ENCODE data around the gene SNX20. TPM values are rescaled to one million over a fixed set of nuclear protein-coding genes. Genes with fewer than 3 reads are reported as not detected.
A peak's percentile ranks its signal among the peaks of the same experiment; 100 is the strongest.

SNX20 gene
- total RNA-seq, 1 donor from 2014 or later = 2.2 TPM

DNA sequence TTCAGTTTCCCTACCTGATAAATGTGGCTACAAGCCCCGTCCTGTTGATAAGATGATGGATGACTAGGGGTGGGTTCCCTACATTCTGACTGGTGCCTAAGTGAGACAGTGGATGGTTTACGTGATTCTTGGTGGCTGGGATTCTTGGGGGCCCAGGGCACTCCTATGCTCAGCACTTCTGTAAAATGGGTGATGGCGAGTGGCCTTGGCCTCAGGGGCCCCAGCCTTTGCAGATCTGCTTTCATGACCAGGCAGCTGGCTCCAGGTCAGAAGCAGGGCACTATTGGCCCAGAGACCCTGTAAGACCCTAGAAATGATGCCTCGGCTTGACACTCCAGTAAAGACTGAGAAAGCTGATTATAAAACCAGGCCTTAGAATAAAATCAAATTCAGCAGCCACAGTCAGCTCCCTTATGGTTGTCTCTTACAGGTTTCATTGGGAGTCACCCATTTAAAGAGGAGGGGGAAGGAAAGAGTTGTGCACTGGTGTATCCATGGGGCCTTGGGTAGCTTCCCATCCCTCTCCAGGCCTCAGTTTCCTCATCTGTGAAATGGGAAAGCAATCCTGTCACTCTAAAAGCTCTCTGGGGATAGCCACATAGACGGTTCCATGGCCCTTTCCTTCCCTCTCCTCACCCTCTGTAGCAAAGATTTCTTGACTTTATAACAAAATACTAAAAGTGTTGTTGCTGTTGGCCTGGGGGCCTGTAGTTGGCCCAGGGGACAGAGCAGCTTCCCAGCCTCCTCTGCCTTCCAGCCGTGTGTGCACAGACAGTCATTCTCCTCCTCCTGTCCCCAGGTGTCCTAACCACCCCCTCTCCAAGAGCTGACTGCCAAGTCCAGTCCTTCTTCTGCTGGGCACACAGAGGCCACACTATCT is 1.2 kb downstream of the SNX20 start:
- TF ChIP-seq, protein P1, sequence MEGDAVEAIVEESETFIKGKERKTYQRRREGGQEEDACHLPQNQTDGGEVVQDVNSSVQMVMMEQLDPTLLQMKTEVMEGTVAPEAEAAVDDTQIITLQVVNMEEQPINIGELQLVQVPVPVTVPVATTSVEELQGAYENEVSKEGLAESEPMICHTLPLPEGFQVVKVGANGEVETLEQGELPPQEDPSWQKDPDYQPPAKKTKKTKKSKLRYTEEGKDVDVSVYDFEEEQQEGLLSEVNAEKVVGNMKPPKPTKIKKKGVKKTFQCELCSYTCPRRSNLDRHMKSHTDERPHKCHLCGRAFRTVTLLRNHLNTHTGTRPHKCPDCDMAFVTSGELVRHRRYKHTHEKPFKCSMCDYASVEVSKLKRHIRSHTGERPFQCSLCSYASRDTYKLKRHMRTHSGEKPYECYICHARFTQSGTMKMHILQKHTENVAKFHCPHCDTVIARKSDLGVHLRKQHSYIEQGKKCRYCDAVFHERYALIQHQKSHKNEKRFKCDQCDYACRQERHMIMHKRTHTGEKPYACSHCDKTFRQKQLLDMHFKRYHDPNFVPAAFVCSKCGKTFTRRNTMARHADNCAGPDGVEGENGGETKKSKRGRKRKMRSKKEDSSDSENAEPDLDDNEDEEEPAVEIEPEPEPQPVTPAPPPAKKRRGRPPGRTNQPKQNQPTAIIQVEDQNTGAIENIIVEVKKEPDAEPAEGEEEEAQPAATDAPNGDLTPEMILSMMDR (IDR thresholded peaks at IDR 0.05) = no peak
- no peak for TF ChIP-seq POLR2AphosphoS5 (IDR thresholded peaks at IDR 0.05; ENCODE audit: insufficient read depth in 1 of 2, low read depth in 1 of 2)
- TF ChIP-seq POLR2A (IDR thresholded peaks at IDR 0.05) = no peak
- DNase-seq (ENCODE audit: extremely low spot score in 2 of 2) = no peak
- Histone ChIP-seq H3K27me3 (no peaks in the 10 kb centered on the region), H3K4me1 (no peaks in the 10 kb centered on the region), H3K9me3 (no peaks in the 10 kb centered on the region), H3K4me3 (peak overlapping the region in 1 of 2 donors; percentile 6), H3K36me3 (no peaks in the 10 kb centered on the region), H3K27ac (no peak overlapping the region)
- intact Hi-C loops (cut with DNase I) = no loop called here

DNA sequence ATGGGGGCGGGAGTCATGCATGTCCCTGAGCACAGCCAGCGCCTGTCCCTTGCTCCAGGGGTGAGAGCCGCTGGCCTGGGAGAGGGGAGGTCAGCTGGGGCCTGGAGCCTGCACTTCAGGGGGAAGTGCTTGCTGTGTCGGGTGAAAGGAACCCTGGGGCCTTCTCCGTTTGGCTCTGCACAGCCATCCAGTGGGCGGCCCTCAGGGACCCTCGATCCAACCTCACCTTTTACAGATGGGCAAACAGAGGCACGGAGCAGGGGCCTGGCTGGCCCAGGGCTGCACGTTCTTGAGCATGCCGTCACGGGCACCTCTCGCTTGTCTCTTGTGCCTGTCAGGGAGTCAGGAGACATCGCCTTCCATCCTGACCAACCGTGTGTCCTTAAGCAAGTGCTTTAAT is 1.8 kb downstream of the SNX20 start:
- Histone ChIP-seq H3K4me1 (no peaks in the 10 kb centered on the region), H3K36me3 (no peaks in the 10 kb centered on the region), H3K9me3 (no peaks in the 10 kb centered on the region), H3K4me3 (no peak overlapping the region), H3K27ac (no peak overlapping the region), H3K27me3 (no peaks in the 10 kb centered on the region)
- intact Hi-C loops (cut with DNase I) = no loop called here
- no peak for DNase-seq (ENCODE audit: extremely low spot score in 2 of 2)
- TF ChIP-seq POLR2AphosphoS5 (IDR thresholded peaks at IDR 0.05; ENCODE audit: insufficient read depth in 1 of 2, low read depth in 1 of 2) (no peak), POLR2A (IDR thresholded peaks at IDR 0.05) (no peak)
- TF ChIP-seq, protein P1 (IDR thresholded peaks at IDR 0.05) = no peak

DNA sequence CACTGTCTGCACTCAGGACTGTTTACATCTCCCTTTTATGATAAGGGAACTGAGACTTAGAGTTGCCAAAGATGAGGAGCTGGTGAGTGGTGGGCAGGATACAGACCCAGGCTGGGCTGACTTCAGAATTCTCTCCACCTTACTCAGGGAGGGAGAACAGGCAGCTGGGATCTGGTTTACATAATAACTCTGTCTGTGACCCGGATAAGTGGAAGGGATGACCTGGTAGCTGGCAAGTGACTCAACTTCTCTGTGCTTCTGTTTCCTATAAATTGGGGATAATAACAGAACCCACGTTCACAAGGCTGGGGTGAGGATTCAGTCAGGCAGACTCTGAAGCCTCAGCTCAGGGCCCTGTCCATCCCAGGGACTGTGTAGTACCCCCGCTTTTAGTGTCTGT is 2.6 kb downstream of the SNX20 start:
- TF ChIP-seq POLR2AphosphoS5 (IDR thresholded peaks at IDR 0.05; ENCODE audit: insufficient read depth in 1 of 2, low read depth in 1 of 2) (no peak), POLR2A (IDR thresholded peaks at IDR 0.05) (no peak)
- TF ChIP-seq, protein P1 (IDR thresholded peaks at IDR 0.05) = no peak
- no peaks in the 10 kb centered on the region for H3K9me3 ChIP-seq
- H3K36me3 ChIP-seq = no peaks in the 10 kb centered on the region
- H3K27ac ChIP-seq = no peak overlapping the region
- H3K27me3 ChIP-seq = no peaks in the 10 kb centered on the region
- intact Hi-C loops (cut with DNase I) = no loop called here
- no peaks in the 10 kb centered on the region for H3K4me1 ChIP-seq
- H3K4me3 ChIP-seq = no peak overlapping the region
- no peak for DNase-seq (ENCODE audit: extremely low spot score in 2 of 2)

DNA sequence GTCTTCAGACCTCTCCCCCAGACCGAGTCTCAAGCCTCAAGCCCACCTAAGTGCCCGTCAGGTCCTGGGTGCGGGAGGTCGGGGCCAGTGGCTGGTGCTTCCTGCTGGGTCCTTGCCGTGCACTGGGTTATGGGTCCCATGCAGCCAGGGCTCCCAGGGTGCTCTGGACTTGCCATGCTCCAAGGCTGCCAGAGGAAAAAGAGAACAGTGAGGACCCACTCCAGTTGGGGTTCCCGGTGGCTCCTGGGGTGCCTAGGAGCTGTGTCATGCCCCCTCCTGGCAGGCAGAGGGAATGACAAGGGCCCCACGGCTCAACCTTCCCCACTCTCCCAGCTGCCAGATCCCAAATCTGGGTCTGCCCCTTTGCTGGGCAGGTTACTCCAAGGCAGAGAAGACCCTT is 3.8 kb downstream of the SNX20 start:
- intact Hi-C loops (cut with DNase I) = no loop called here
- H3K4me1 ChIP-seq = no peaks in the 10 kb centered on the region
- no peak overlapping the region for H3K27ac ChIP-seq
- H3K27me3 ChIP-seq = no peaks in the 10 kb centered on the region
- no peaks in the 10 kb centered on the region for H3K36me3 ChIP-seq
- TF ChIP-seq, protein P1 (IDR thresholded peaks at IDR 0.05) = no peak
- TF ChIP-seq POLR2A (IDR thresholded peaks at IDR 0.05) (no peak), POLR2AphosphoS5 (IDR thresholded peaks at IDR 0.05; ENCODE audit: insufficient read depth in 1 of 2, low read depth in 1 of 2) (no peak)
- no peaks in the 10 kb centered on the region for H3K9me3 ChIP-seq
- no peak for DNase-seq (ENCODE audit: extremely low spot score in 2 of 2)
- H3K4me3 ChIP-seq = no peak overlapping the region

DNA sequence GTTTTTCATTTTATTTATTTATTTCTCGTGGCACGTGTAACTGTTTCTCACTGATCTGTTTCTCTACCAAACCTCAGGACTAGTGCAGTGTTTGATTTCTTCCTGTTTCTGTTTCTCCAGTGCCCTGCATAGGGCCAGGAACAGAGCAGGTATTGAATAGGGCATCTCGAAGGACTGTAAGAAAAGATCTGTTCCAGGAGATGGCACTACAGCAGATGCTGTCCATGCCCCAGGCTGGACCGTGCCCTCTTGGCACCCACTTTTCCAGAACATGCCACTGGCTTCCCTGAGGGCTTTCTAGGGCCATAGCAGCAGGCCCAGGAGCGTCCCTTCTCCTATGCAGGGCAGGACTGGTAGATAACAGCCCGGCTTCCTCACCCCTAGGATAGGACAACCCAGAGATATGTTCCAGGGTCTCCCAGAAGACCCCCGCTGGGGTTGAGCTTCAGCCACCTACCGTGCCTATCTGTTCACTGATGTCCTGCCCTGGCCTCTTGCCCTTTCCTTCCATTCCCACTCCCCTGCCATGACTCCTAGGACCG is 4.4 kb downstream of the SNX20 start:
- Histone ChIP-seq H3K9me3 (peaks cover 5% of the 10 kb centered on the region), H3K27ac (no peak overlapping the region), H3K27me3 (no peaks in the 10 kb centered on the region), H3K4me3 (no peak overlapping the region), H3K36me3 (no peaks in the 10 kb centered on the region), H3K4me1 (no peaks in the 10 kb centered on the region)
- no peak for TF ChIP-seq POLR2A (IDR thresholded peaks at IDR 0.05)
- TF ChIP-seq, protein P1 (IDR thresholded peaks at IDR 0.05) = no peak
- no peak for TF ChIP-seq POLR2AphosphoS5 (IDR thresholded peaks at IDR 0.05; ENCODE audit: insufficient read depth in 1 of 2, low read depth in 1 of 2)
- no peak for DNase-seq (ENCODE audit: extremely low spot score in 2 of 2)
- intact Hi-C loops (cut with DNase I) = no loop called here
